ENCODE data around the gene FAM168A. TPM values are rescaled to one million over a fixed set of nuclear protein-coding genes. Genes with fewer than 3 reads are reported as not detected.
A peak's percentile ranks its signal among the peaks of the same experiment; 100 is the strongest.

The FAM168A gene
- total and polyA plus RNA-seq, 2 of the 8 experiments (the other 6 are each of a cell fraction or from before 2014, with no cell fraction given), result 17.1 to 21.6 TPM

GRCh38 chr11:73388265-73389133 is 209.4 kb downstream of the FAM168A start:
- H4K20me1 ChIP-seq (replicated peaks in 1 of 2; ENCODE audit: control insufficient read depth in 1 of 2, insufficient read depth in 2 of 2, low read length in 2 of 2), result peaks cover 3 to 10% of the 10 kb centered on the region in 2 experiments
- CTCF ChIA-PET (ENCODE audit: partially characterized antibody), result interaction anchor here (0.6 to 59.1 kb wide), 15 partner anchors 9 to 274 kb away, joined by 3 to 1456 read pairs (median 5); no protein-coding TSS in a partner anchor
- no peak for FAIRE-seq
- TF ChIP-seq RFX5 (IDR thresholded peaks at IDR 0.05; ENCODE audit: borderline replicate concordance, low read depth, low read length), result no peak
- no peak for TF ChIP-seq RBBP5 (IDR thresholded peaks at IDR 0.05; ENCODE audit: borderline replicate concordance, low read depth, low read length)
- TF ChIP-seq POU5F1 (IDR thresholded peaks at IDR 0.05; ENCODE audit: low read depth, low read length), result no peak
- no peak for TF ChIP-seq MAFK (IDR thresholded peaks at IDR 0.05; ENCODE audit: low read depth, low read length)
- no peak for TF ChIP-seq CEBPB (IDR thresholded peaks at IDR 0.05; ENCODE audit: low read depth, low read length)
- no peak for TF ChIP-seq BRCA1 (IDR thresholded peaks at IDR 0.05; ENCODE audit: low read depth, low read length)
- TF ChIP-seq BCL11A (IDR thresholded peaks at IDR 0.05; ENCODE audit: low read depth in 2 of 2, low read length in 2 of 2), result no peak
- no peak for TF ChIP-seq TEAD4 (IDR thresholded peaks at IDR 0.05; ENCODE audit: low read depth, low read length)
- no peak for TF ChIP-seq NRF1 (IDR thresholded peaks at IDR 0.05; ENCODE audit: low read depth, low read length)
- no peak for TF ChIP-seq SUZ12 (IDR thresholded peaks at IDR 0.05; ENCODE audit: low read length)
- TF ChIP-seq SIRT6 (IDR thresholded peaks at IDR 0.05; ENCODE audit: low read length), result no peak
- TF ChIP-seq GTF2F1 (IDR thresholded peaks at IDR 0.05; ENCODE audit: borderline replicate concordance, low read depth, low read length), result no peak
- TF ChIP-seq SP1 (IDR thresholded peaks at IDR 0.05; ENCODE audit: low read depth, low read length), result no peak

More at GRCh38 chr11:73388265-73389133, 209.4 kb downstream of the FAM168A start:
- H3K4ac ChIP-seq (replicated peaks; ENCODE audit: insufficient read length, low read depth, low read length), result no peak overlapping the region
- no peaks in the 10 kb centered on the region for H3K27me3 ChIP-seq (replicated peaks in 1 of 4; ENCODE audit: control insufficient read depth in 3 of 4, extremely low read depth in 1 of 4, insufficient read depth in 3 of 4, low read length in 3 of 4)
- H4K8ac ChIP-seq (ENCODE audit: extremely low read depth, insufficient read depth, low read length), result 0 out of 2 replicates have a peak overlapping the region, but pooled peaks have one; percentile 72
- DNase-seq (ENCODE audit: low read depth in 1 of 2, low spot score in 2 of 2), result no peak
- no peaks in the 10 kb centered on the region for H3K23me2 ChIP-seq (ENCODE audit: low read depth, low read length)
- H2AFZ ChIP-seq (ENCODE audit: low read length), result no peak overlapping the region
- H3K36me3 ChIP-seq (ENCODE audit: control insufficient read depth in 2 of 4, insufficient read depth in 4 of 4, low read length in 3 of 4), result no peaks in the 10 kb centered on the region
- no peak overlapping the region for H3K27ac ChIP-seq (ENCODE audit: low read depth, low read length)
- no peak overlapping the region for H3K4me3 ChIP-seq (ENCODE audit: extremely low read depth in 1 of 4, insufficient read depth in 2 of 4, low read depth in 3 of 4, low read length in 4 of 4)
- no peak overlapping the region for H3K23ac ChIP-seq (ENCODE audit: insufficient read length)
- no peak overlapping the region for H2BK15ac ChIP-seq (ENCODE audit: low read length)
- POLR2A ChIA-PET (ENCODE audit: partially characterized antibody), result interaction anchor here (1.5 to 1.8 kb wide), 3 partner anchors 9 to 16 kb away, joined by 4 to 5 read pairs (median 4); no protein-coding TSS in a partner anchor
- H3K4me2 ChIP-seq (ENCODE audit: insufficient read depth in 1 of 2, low read depth in 2 of 2, low read length in 2 of 2), result no peak overlapping the region
- H3K18ac ChIP-seq (ENCODE audit: extremely low read depth, low read length), result no peak overlapping the region; the same call in none of the 2 replicates
- H2BK20ac ChIP-seq (ENCODE audit: low read length), result no peak overlapping the region
- H4K91ac ChIP-seq (replicated peaks; ENCODE audit: insufficient read length, low read length), result no peak overlapping the region
- H3K79me1 ChIP-seq (ENCODE audit: low read depth, low read length), result 0 out of 2 replicates have a peak, but pooled peaks cover 3% of the 10 kb centered on the region
- H3K56ac ChIP-seq (replicated peaks; ENCODE audit: insufficient read length, low read depth, low read length), result no peak overlapping the region
- H2BK5ac ChIP-seq (ENCODE audit: low read depth, low read length), result no peak overlapping the region
- no peak overlapping the region for H2AK5ac ChIP-seq (ENCODE audit: low read depth, low read length)
- no peak overlapping the region for H2BK120ac ChIP-seq (replicated peaks; ENCODE audit: low read depth, low read length)
- no peaks in the 10 kb centered on the region for H3K9me3 ChIP-seq (ENCODE audit: insufficient read depth in 2 of 2, low read depth in 1 of 2, low read length in 1 of 2)
- H3K14ac ChIP-seq (ENCODE audit: insufficient read length), result no peak overlapping the region
- H3K9ac ChIP-seq (replicated peaks in 1 of 4; ENCODE audit: extremely low read depth in 1 of 4, low read depth in 3 of 4, low read length in 3 of 4), result no peak overlapping the region
- peaks cover 0 to 9% (median 0%) of the 10 kb centered on the region in 4 experiments; a peak in 1 of 7 replicates for H3K4me1 ChIP-seq (replicated peaks in 1 of 4; ENCODE audit: control insufficient read depth in 3 of 4, insufficient read depth in 4 of 4, low read length in 3 of 4)
- H3K79me2 ChIP-seq (ENCODE audit: control insufficient read depth in 1 of 2, insufficient read depth in 2 of 2, low read length in 2 of 2), result peaks cover 0 to 3% of the 10 kb centered on the region in 2 experiments; a peak in 1 of 4 replicates
- WGBS, 2 experiments (ENCODE audit: extremely low coverage in 1 of 2, insufficient coverage in 1 of 2, insufficient read length in 1 of 2, insufficient replicate concordance in 2 of 2, low coverage in 1 of 2, low lambda C conversion rate in 2 of 2, missing lambda C conversion rate in 1 of 2), result 91% methylated on average over 21 of the region's 23 CpGs; no CpG with 5 or more reads in 1 of the 2 experiments
- H4K5ac ChIP-seq (ENCODE audit: insufficient read length, low read depth, low read length), result no peak overlapping the region
- no peak overlapping the region for H2BK12ac ChIP-seq (ENCODE audit: low read depth, low read length)

Data from H1 (cell line).